GM12801 (cell line): Measurements from ENCODE around the gene KLF7.

Source experiments
- CTCF ChIP-seq: IDR thresholded peaks from one replicate; pipeline ENCODE4 v1.5.1; 2011; ENCODE audit warnings: control low read depth; ENCODE audit not compliant: insufficient read length; ENCODE audit errors: extremely low read depth

Gene KLF7

GRCh38 chr2:207183506-207183905 is 17.8 kb upstream of the KLF7 start:
- no peak for TF ChIP-seq CTCF

GRCh38 chr2:207182911-207183310 is 17.2 kb upstream of the KLF7 start:
- no peak for TF ChIP-seq CTCF

GRCh38 chr2:207181526-207182274 is 16.0 kb upstream of the KLF7 start:
- TF ChIP-seq CTCF, result no peak

GRCh38 chr2:207180741-207181140 is 15.0 kb upstream of the KLF7 start:
- TF ChIP-seq CTCF, result no peak

GRCh38 chr2:207176247-207176646 is 10.5 kb upstream of the KLF7 start:
- TF ChIP-seq CTCF, result no peak

GRCh38 chr2:207173641-207174040 is 7.9 kb upstream of the KLF7 start:
- TF ChIP-seq CTCF, result no peak

- TF ChIP-seq CTCF, result no peak
These were observed 1.6 kb upstream of the KLF7 start for GRCh38 chr2:207167099-207167923.
